ENCODE results near the gene NUCKS1. TPM values are rescaled to one million over a fixed set of nuclear protein-coding genes. Genes with fewer than 3 reads are reported as not detected.

The NUCKS1 gene
- total and polyA plus RNA-seq, 2 of the 4 experiments (the other 2 are of a cell fraction): 37.9 to 103 TPM

- Histone ChIP-seq H3K4me1 (ENCODE audit: control insufficient read depth, insufficient read depth, low read length) (peaks cover 4% of the 10 kb centered on the region; the same call in 1 of the 2 replicates), H2BK120ac (ENCODE audit: low read depth, low read length) (no peak overlapping the region), H3K56ac (ENCODE audit: extremely low read depth, insufficient read depth, low read length) (no peak overlapping the region), H2BK5ac (ENCODE audit: low read depth, low read length, poor library complexity, severe bottlenecking) (no peak overlapping the region), H3K4ac (ENCODE audit: low read depth, low read length) (no peak overlapping the region), H3K27ac (ENCODE audit: insufficient read depth, low read length) (no peak overlapping the region), H3K79me1 (ENCODE audit: low read depth in 1 of 2, low read length in 2 of 2) (0 out of 4 replicates have a peak, but pooled peaks cover 0 to 2% of the 10 kb centered on the region in 2 experiments), H3K18ac (ENCODE audit: low read depth, low read length) (no peak overlapping the region), H4K5ac (ENCODE audit: low read depth, low read length) (no peak overlapping the region), H2AK9ac (replicated peaks; ENCODE audit: low read depth, low read length, poor library complexity) (no peak overlapping the region), H4K20me1 (ENCODE audit: insufficient read depth, low read length) (no peaks in the 10 kb centered on the region), H3K27me3 (ENCODE audit: control insufficient read depth, insufficient read depth, low read length) (no peaks in the 10 kb centered on the region), H3K4me2 (ENCODE audit: low read depth, low read length) (no peak overlapping the region), H3K36me3 (ENCODE audit: control insufficient read depth, insufficient read depth, low read length) (no peaks in the 10 kb centered on the region), H3K9me1 (ENCODE audit: insufficient read depth, low read length) (no peaks in the 10 kb centered on the region; the same call in 1 of the 2 replicates), H3K9ac (ENCODE audit: low read depth, low read length) (no peak overlapping the region), H3K4me3 (ENCODE audit: insufficient read depth, low read depth, low read length) (no peak overlapping the region), H2AK5ac (ENCODE audit: low read depth, low read length) (no peak overlapping the region), H3K14ac (replicated peaks; ENCODE audit: low read depth, low read length) (no peak overlapping the region), H3K9me3 (ENCODE audit: control insufficient read depth, insufficient read depth, low read length) (no peaks in the 10 kb centered on the region), H2BK15ac (ENCODE audit: low read depth, low read length) (no peak overlapping the region), H2BK20ac (ENCODE audit: low read depth, low read length) (no peak overlapping the region), H2AFZ (replicated peaks; ENCODE audit: low read length, poor library complexity) (no peak overlapping the region), H3K23ac (ENCODE audit: low read depth, low read length) (no peak overlapping the region), H4K91ac (ENCODE audit: insufficient read depth, low read depth, low read length) (no peak overlapping the region), H4K8ac (ENCODE audit: low read depth in 2 of 2, low read length in 2 of 2) (no peak overlapping the region)
- ATAC-seq (ENCODE audit: low read depth) (no peak), DNase-seq (no peak)
- dilution Hi-C loops (cut with HindIII; ENCODE audit: low sequenced_read_pairs, unreplicated experiment) (no loop called here), in situ Hi-C loops (cut with MboI; ENCODE audit: low sequenced_read_pairs) (loop anchor here (25.0 kb wide), 2 partner anchors 242 to 442 kb away; partner anchors contain the start of gene AVPR1B), intact Hi-C loops (cut with micrococcal nuclease) (no loop called here)
- CTCF ChIA-PET: interaction anchor here (1.1 kb wide), 1 partner anchor 11 kb away, joined by 3 read pairs; no protein-coding TSS in a partner anchor
- WGBS, 2 experiments (ENCODE audit: extremely low coverage in 2 of 2, insufficient read length in 1 of 2): no CpG with 5 or more reads among the region's 5 CpGs
- POLR2A ChIA-PET (ENCODE audit: unreplicated experiment): no interaction called here
- no TSS peak for BruUV-seq (replicated peaks)
- TF ChIP-seq CTCF (conservative IDR thresholded peaks at IDR 0.05; ENCODE audit: low read depth, low read length) (no peak), RFX5 (IDR thresholded peaks at IDR 0.05; ENCODE audit: low read depth, low read length) (no peak), RCOR1 (IDR thresholded peaks at IDR 0.05; ENCODE audit: insufficient replicate concordance, low read length) (no peak), CHD1 (IDR thresholded peaks at IDR 0.05; ENCODE audit: low read depth, low read length) (no peak), USF2 (IDR thresholded peaks at IDR 0.05; ENCODE audit: low read depth, low read length) (no peak), SMC3 (IDR thresholded peaks at IDR 0.05; ENCODE audit: low read depth, low read length) (no peak), MAZ (IDR thresholded peaks at IDR 0.05; ENCODE audit: borderline replicate concordance, low read depth, low read length) (no peak), BHLHE40 (IDR thresholded peaks at IDR 0.05; ENCODE audit: low read depth, low read length) (no peak), ELK1 (IDR thresholded peaks at IDR 0.05; ENCODE audit: borderline replicate concordance, low read depth, low read length) (no peak), FOS (IDR thresholded peaks at IDR 0.05; ENCODE audit: low read depth, low read length) (no peak), POLR2A (IDR thresholded peaks at IDR 0.05; ENCODE audit: low read depth, low read length) (no peak), MAFK (IDR thresholded peaks at IDR 0.05; ENCODE audit: low read depth, low read length) (no peak), RAD21 (IDR thresholded peaks at IDR 0.05; ENCODE audit: low read length) (no peak), MXI1 (IDR thresholded peaks at IDR 0.05; ENCODE audit: borderline replicate concordance, low read depth, low read length) (no peak), CEBPB (IDR thresholded peaks at IDR 0.05; ENCODE audit: low read depth, low read length) (no peak), NFE2L2 (IDR thresholded peaks at IDR 0.05; ENCODE audit: low read depth, low read length) (no peak)
These were observed 79.9 kb downstream of the NUCKS1 start for GRCh38 chr1:205670150-205670446.

All from IMR-90 (cell line).